ENCODE measurements around the gene ABCA10. TPM values are rescaled to one million over a fixed set of nuclear protein-coding genes. Genes with fewer than 3 reads are reported as not detected.

ABCA10 gene
- total and polyA plus RNA-seq, 2 of the 8 experiments (the other 6 are each of a cell fraction or from before 2014, with no cell fraction given): not detected

- DNase-seq (ENCODE audit: low read depth in 1 of 2, low spot score in 2 of 2) (no peak), FAIRE-seq (no peak)
- WGBS, 2 experiments (ENCODE audit: extremely low coverage in 1 of 2, insufficient coverage in 1 of 2, insufficient read length in 1 of 2, insufficient replicate concordance in 2 of 2, low coverage in 1 of 2, low lambda C conversion rate in 2 of 2, missing lambda C conversion rate in 1 of 2): 89% methylated on average over 2 of the region's 2 CpGs; no CpG with 5 or more reads in 1 of the 2 experiments
- H3K36me3 ChIP-seq (ENCODE audit: control insufficient read depth in 2 of 4, insufficient read depth in 4 of 4, low read length in 3 of 4): no peaks in the 10 kb centered on the region
- H3K79me2 ChIP-seq (ENCODE audit: control insufficient read depth in 1 of 2, insufficient read depth in 2 of 2, low read length in 2 of 2): no peaks in the 10 kb centered on the region
- H4K5ac ChIP-seq (ENCODE audit: insufficient read length, low read depth, low read length): no peak overlapping the region
- H2BK120ac ChIP-seq (replicated peaks; ENCODE audit: low read depth, low read length): no peak overlapping the region
- H3K79me1 ChIP-seq (ENCODE audit: low read depth, low read length): no peaks in the 10 kb centered on the region
- no peak overlapping the region for H2BK20ac ChIP-seq (ENCODE audit: low read length)
- H4K91ac ChIP-seq (replicated peaks; ENCODE audit: insufficient read length, low read length): no peak overlapping the region
- H3K18ac ChIP-seq (ENCODE audit: extremely low read depth, low read length): no peak overlapping the region
- H3K4me1 ChIP-seq (replicated peaks in 1 of 4; ENCODE audit: control insufficient read depth in 3 of 4, insufficient read depth in 4 of 4, low read length in 3 of 4): no peaks in the 10 kb centered on the region
- POLR2A ChIA-PET (ENCODE audit: partially characterized antibody): interaction anchor here (0.6 kb wide), 2 partner anchors 27 to 40 kb away, joined by 3 to 4 read pairs; no protein-coding TSS in a partner anchor
- H3K23me2 ChIP-seq (ENCODE audit: low read depth, low read length): no peaks in the 10 kb centered on the region
- H3K14ac ChIP-seq (ENCODE audit: insufficient read length): no peak overlapping the region
- no peak overlapping the region for H2BK15ac ChIP-seq (ENCODE audit: low read length)
- H3K4me2 ChIP-seq (ENCODE audit: insufficient read depth in 1 of 2, low read depth in 2 of 2, low read length in 2 of 2): no peak overlapping the region
- H3K9me3 ChIP-seq (ENCODE audit: insufficient read depth in 2 of 2, low read depth in 1 of 2, low read length in 1 of 2): no peaks in the 10 kb centered on the region
- no peak overlapping the region for H2AK5ac ChIP-seq (ENCODE audit: low read depth, low read length)
- no peak overlapping the region for H4K8ac ChIP-seq (ENCODE audit: extremely low read depth, insufficient read depth, low read length)
- no peak overlapping the region for H2AFZ ChIP-seq (ENCODE audit: low read length)
- no peak overlapping the region for H3K56ac ChIP-seq (replicated peaks; ENCODE audit: insufficient read length, low read depth, low read length)
- no peaks in the 10 kb centered on the region for H3K27me3 ChIP-seq (replicated peaks in 1 of 4; ENCODE audit: control insufficient read depth in 3 of 4, extremely low read depth in 1 of 4, insufficient read depth in 3 of 4, low read length in 3 of 4)
- no peak overlapping the region for H3K23ac ChIP-seq (ENCODE audit: insufficient read length)
- no peak overlapping the region for H3K27ac ChIP-seq (ENCODE audit: low read depth, low read length)
- no peak overlapping the region for H2BK12ac ChIP-seq (ENCODE audit: low read depth, low read length)
- no peak overlapping the region for H3K4me3 ChIP-seq (ENCODE audit: extremely low read depth in 1 of 4, insufficient read depth in 2 of 4, low read depth in 3 of 4, low read length in 4 of 4)
- CTCF ChIA-PET (ENCODE audit: partially characterized antibody): interaction anchor here (0.6 to 1.1 kb wide), 3 partner anchors 11 to 439 kb away, joined by 3 to 6 read pairs (median 4); no protein-coding TSS in a partner anchor
- no peak overlapping the region for H3K9ac ChIP-seq (replicated peaks in 1 of 4; ENCODE audit: extremely low read depth in 1 of 4, low read depth in 3 of 4, low read length in 3 of 4)
- no peak overlapping the region for H2BK5ac ChIP-seq (ENCODE audit: low read depth, low read length)
- H4K20me1 ChIP-seq (replicated peaks in 1 of 2; ENCODE audit: control insufficient read depth in 1 of 2, insufficient read depth in 2 of 2, low read length in 2 of 2): no peaks in the 10 kb centered on the region
- no peak overlapping the region for H3K4ac ChIP-seq (replicated peaks; ENCODE audit: insufficient read length, low read depth, low read length)
- TF ChIP-seq HDAC2 (IDR thresholded peaks at IDR 0.05; ENCODE audit: borderline replicate concordance in 1 of 2, low read depth in 2 of 2, low read length in 2 of 2) (no peak), MAX (IDR thresholded peaks at IDR 0.05) (no peak), YY1 (IDR thresholded peaks at IDR 0.05; ENCODE audit: low read depth, low read length) (no peak), SAP30 (IDR thresholded peaks at IDR 0.05; ENCODE audit: insufficient read depth, insufficient replicate concordance, low read length) (no peak), HDAC6 (IDR thresholded peaks at IDR 0.05; ENCODE audit: low read depth, low read length) (no peak), RXRA (IDR thresholded peaks at IDR 0.05; ENCODE audit: insufficient read depth, low read depth, low read length) (no peak), CHD1 (IDR thresholded peaks at IDR 0.05; ENCODE audit: low read depth, low read length) (no peak), MAFK (IDR thresholded peaks at IDR 0.05; ENCODE audit: low read depth, low read length) (no peak), CEBPB (IDR thresholded peaks at IDR 0.05; ENCODE audit: low read depth, low read length) (no peak), SIRT6 (IDR thresholded peaks at IDR 0.05; ENCODE audit: low read length) (no peak), PHF8 (conservative IDR thresholded peaks at IDR 0.05; ENCODE audit: low read depth, low read length) (no peak), USF2 (IDR thresholded peaks at IDR 0.05; ENCODE audit: low read length) (no peak), POLR2AphosphoS5 (IDR thresholded peaks at IDR 0.05; ENCODE audit: low read depth, low read length) (no peak)
Observed at GRCh38 chr17:69154267-69154666, 74.4 kb downstream of the ABCA10 start.
